Measurements from ENCODE around the gene RALGAPA2. TPM values are rescaled to one million over a fixed set of nuclear protein-coding genes. Genes with fewer than 3 reads are reported as not detected.

Gene RALGAPA2
- polyA plus RNA-seq (2011; rRNA removed) (2.2 and 2.4 TPM in 2 replicates), polyA minus RNA-seq (2011; rRNA and poly(A)+ RNA removed) (6.3 and 6.6 TPM in 2 replicates)

- DNase-seq (ENCODE audit: low read depth, low spot score), result peak; percentile 95
- CTCF ChIA-PET, result no interaction called here
- no peak for TF ChIP-seq CTCF (IDR thresholded peaks at IDR 0.05; ENCODE audit: low read depth, low read length)
- H3K27me3 ChIP-seq (ENCODE audit: control insufficient read depth, insufficient read depth, low read length), result no peaks in the 10 kb centered on the region
- H3K27ac ChIP-seq (ENCODE audit: low read depth, low read length), result peak within 1 kb of the TSS; percentile 81
- no peaks in the 10 kb centered on the region for H3K9me3 ChIP-seq (ENCODE audit: control insufficient read depth, insufficient read depth, low read length)
- POLR2A ChIA-PET, result interaction anchor here (0.6 to 1.3 kb wide), 3 partner anchors 46 to 639 kb away, joined by 3 to 4 read pairs (median 4); no protein-coding TSS in a partner anchor
- peak within 1 kb of the TSS; percentile 74 for H3K4me3 ChIP-seq (ENCODE audit: low read depth, low read length)
Observed at GRCh38 chr20:20712474-20713243, at the start of gene RALGAPA2. RALGAPA2 (minus strand) TSS chr20:20712644; CDS start chr20:20712480, 164 bp downstream.

GRCh38 chr20:20761301-20761700, 48.9 kb upstream of the RALGAPA2 start:
- H3K27me3 ChIP-seq (ENCODE audit: control insufficient read depth, insufficient read depth, low read length), result no peaks in the 10 kb centered on the region
- no peak for TF ChIP-seq CTCF (IDR thresholded peaks at IDR 0.05; ENCODE audit: low read depth, low read length)
- CTCF ChIA-PET, result no interaction called here
- H3K9me3 ChIP-seq (ENCODE audit: control insufficient read depth, insufficient read depth, low read length), result no peaks in the 10 kb centered on the region
- no peak overlapping the region for H3K4me3 ChIP-seq (ENCODE audit: low read depth, low read length)
- POLR2A ChIA-PET, result no interaction called here
- no peak for DNase-seq (ENCODE audit: low read depth, low spot score)
- H3K27ac ChIP-seq (ENCODE audit: low read depth, low read length), result no peak overlapping the region

- H3K27ac ChIP-seq (ENCODE audit: low read depth, low read length), result no peak overlapping the region
- no peaks in the 10 kb centered on the region for H3K9me3 ChIP-seq (ENCODE audit: control insufficient read depth, insufficient read depth, low read length)
- no peak for TF ChIP-seq CTCF (IDR thresholded peaks at IDR 0.05; ENCODE audit: low read depth, low read length)
- no peak overlapping the region for H3K4me3 ChIP-seq (ENCODE audit: low read depth, low read length)
- no peaks in the 10 kb centered on the region for H3K27me3 ChIP-seq (ENCODE audit: control insufficient read depth, insufficient read depth, low read length)
- POLR2A ChIA-PET, result no interaction called here
- DNase-seq (ENCODE audit: low read depth, low spot score), result no peak
- CTCF ChIA-PET, result no interaction called here
Observed at GRCh38 chr20:20759132-20759531, 46.7 kb upstream of the RALGAPA2 start.

GRCh38 chr20:20755674-20756319, 43.4 kb upstream of the RALGAPA2 start:
- no peak for DNase-seq (ENCODE audit: low read depth, low spot score)
- POLR2A ChIA-PET, result no interaction called here

More at GRCh38 chr20:20755674-20756319, 43.4 kb upstream of the RALGAPA2 start:
- no peak overlapping the region for H3K27ac ChIP-seq (ENCODE audit: low read depth, low read length)
- TF ChIP-seq CTCF (IDR thresholded peaks at IDR 0.05; ENCODE audit: low read depth, low read length), result no peak
- CTCF ChIA-PET, result no interaction called here
- no peaks in the 10 kb centered on the region for H3K27me3 ChIP-seq (ENCODE audit: control insufficient read depth, insufficient read depth, low read length)
- no peaks in the 10 kb centered on the region for H3K9me3 ChIP-seq (ENCODE audit: control insufficient read depth, insufficient read depth, low read length)
- no peak overlapping the region for H3K4me3 ChIP-seq (ENCODE audit: low read depth, low read length)
